HG02642 (cell line): Measurements from ENCODE around the gene SAMD7.
A peak's percentile ranks its signal among the peaks of the same experiment; 100 is the strongest.

Experiments used
- ATAC-seq: cut with Tn5 transposase; IDR thresholded peaks from one replicate; pipeline ENCODE4 v1.9.1; 2021; ENCODE audit warnings: mild to moderate bottlenecking; ENCODE audit not compliant: unreplicated experiment, poor library complexity

The SAMD7 gene

GRCh38 chr3:169965562-169966427 is 54.4 kb downstream of the SAMD7 start:
- peak; percentile 31 for ATAC-seq

GRCh38 chr3:169966428-169966950 is 55.1 kb downstream of the SAMD7 start, which contains the start of gene SEC62:
SEC62 (plus strand) TSS chr3:169966807; CDS start chr3:169966823, 16 bp downstream.
- peak; percentile 91 for ATAC-seq

GRCh38 chr3:169966951-169967915 is 55.9 kb downstream of the SAMD7 start:
- ATAC-seq: peak; percentile 39

- ATAC-seq: no peak
These were observed 57.0 kb downstream of the SAMD7 start for GRCh38 chr3:169968224-169968885.

- no peak for ATAC-seq
These were observed 58.1 kb downstream of the SAMD7 start for GRCh38 chr3:169969174-169970095.

GRCh38 chr3:169970847-169971246 is 59.5 kb downstream of the SAMD7 start:
- no peak for ATAC-seq

GRCh38 chr3:169971522-169971921 is 60.1 kb downstream of the SAMD7 start:
- no peak for ATAC-seq

- no peak for ATAC-seq
These were observed 68.7 kb downstream of the SAMD7 start for GRCh38 chr3:169980055-169980454.

- ATAC-seq: no peak
These were observed 72.9 kb downstream of the SAMD7 start for GRCh38 chr3:169984292-169984691.
